GM12892 (cell line): Measurements from ENCODE around the gene PTK7.

Experiments used
- DNase-seq: peaks from one replicate; pipeline ENCODE4 v3.0.0; 2011; ENCODE audit not compliant: insufficient read length
- FAIRE-seq: peaks from 2 replicates; lab custom pipeline; 2011; peaks lifted over from hg19 to GRCh38; lab: Jason Lieb, UNC
- POLR2A ChIP-seq: IDR thresholded peaks from 2 replicates; pipeline ENCODE4 v1.6.1; 2011; ENCODE audit warnings: low read depth, low read length, control low read depth
- POLR2AphosphoS5 ChIP-seq: IDR thresholded peaks from 2 replicates; pipeline ENCODE4 v1.6.1; 2011; ENCODE audit warnings: low read depth, low read length, control low read depth
- TAF1 ChIP-seq: IDR thresholded peaks from 2 replicates; pipeline ENCODE4 v1.6.1; 2011; ENCODE audit warnings: low read depth, mild to moderate bottlenecking, control low read depth, low read length, borderline replicate concordance

Gene PTK7

GRCh38 chr6:43184268-43184985, 108.3 kb downstream of the PTK7 start:
- DNase-seq (no peak), FAIRE-seq (no peak)
- TF ChIP-seq POLR2A (no peak), POLR2AphosphoS5 (no peak), TAF1 (no peak)

- TF ChIP-seq POLR2AphosphoS5 (no peak), TAF1 (no peak), POLR2A (no peak)
- DNase-seq (no peak), FAIRE-seq (no peak)
These were observed 109.4 kb downstream of the PTK7 start for GRCh38 chr6:43185391-43185985.

- no peak for TF ChIP-seq POLR2A
- no peak for TF ChIP-seq POLR2AphosphoS5
- DNase-seq = no peak
- no peak for FAIRE-seq
These were observed 109.9 kb downstream of the PTK7 start for GRCh38 chr6:43186019-43186418.

- no peak for DNase-seq
- FAIRE-seq = no peak
These were observed 110.6 kb downstream of the PTK7 start for GRCh38 chr6:43186706-43187105.

GRCh38 chr6:43187821-43188220, 111.7 kb downstream of the PTK7 start:
- TF ChIP-seq TAF1 (no peak), POLR2AphosphoS5 (no peak), POLR2A (no peak)
- no peak for DNase-seq
- no peak for FAIRE-seq

More at GRCh38 chr6:43186706-43187105, 110.6 kb downstream of the PTK7 start:
- TF ChIP-seq TAF1 (no peak), POLR2A (no peak), POLR2AphosphoS5 (no peak)

GRCh38 chr6:43188426-43188825, 112.3 kb downstream of the PTK7 start:
- no peak for TF ChIP-seq POLR2AphosphoS5
- TF ChIP-seq TAF1 = no peak
- no peak for TF ChIP-seq POLR2A
- FAIRE-seq (no peak), DNase-seq (no peak)

GRCh38 chr6:43189776-43190304, 113.7 kb downstream of the PTK7 start:
- DNase-seq (no peak), FAIRE-seq (no peak)
- TF ChIP-seq POLR2A (no peak), POLR2AphosphoS5 (no peak), TAF1 (no peak)

GRCh38 chr6:43192911-43193310, 116.8 kb downstream of the PTK7 start:
- DNase-seq = no peak
- TF ChIP-seq POLR2A (no peak), TAF1 (no peak), POLR2AphosphoS5 (no peak)
- FAIRE-seq = no peak

- FAIRE-seq (no peak), DNase-seq (no peak)
- TF ChIP-seq TAF1 (no peak), POLR2AphosphoS5 (no peak), POLR2A (no peak)
These were observed 117.8 kb downstream of the PTK7 start for GRCh38 chr6:43193929-43194328.

GRCh38 chr6:43196337-43196736, 120.2 kb downstream of the PTK7 start:
- FAIRE-seq (no peak), DNase-seq (no peak)
- TF ChIP-seq POLR2A (no peak), TAF1 (no peak), POLR2AphosphoS5 (no peak)

GRCh38 chr6:43199912-43200311, 123.8 kb downstream of the PTK7 start:
- DNase-seq (no peak), FAIRE-seq (no peak)

More at GRCh38 chr6:43199912-43200311, 123.8 kb downstream of the PTK7 start:
- TF ChIP-seq POLR2A (no peak), TAF1 (no peak), POLR2AphosphoS5 (no peak)
